Stimulated activated CD8-positive, alpha-beta memory T cell treated with anti-CD3 and anti-CD28 coated beads, Interleukin-7, amount 100 ng/mL, for 24 hours (primary cell): ENCODE measurements around the gene IQCH.

Experiments used
- DNase-seq: peaks from one replicate; pipeline ENCODE4 v3.0.0-alpha.2; 2020; ENCODE audit warnings: low read depth

Gene IQCH

GRCh38 chr15:67505675-67506572, 251.3 kb downstream of the IQCH start:
- no peak for DNase-seq

GRCh38 chr15:67506775-67507747, 252.5 kb downstream of the IQCH start:
- no peak for DNase-seq

- no peak for DNase-seq
These were observed 253.8 kb downstream of the IQCH start for GRCh38 chr15:67508407-67508806.

GRCh38 chr15:67509918-67510317, 255.3 kb downstream of the IQCH start:
- no peak for DNase-seq

GRCh38 chr15:67510597-67511190, 256.1 kb downstream of the IQCH start:
- DNase-seq = no peak

- no peak for DNase-seq
These were observed 257.0 kb downstream of the IQCH start for GRCh38 chr15:67511606-67512005.

- no peak for DNase-seq
These were observed 257.6 kb downstream of the IQCH start for GRCh38 chr15:67512140-67512539.

GRCh38 chr15:67512933-67513714, 258.5 kb downstream of the IQCH start:
- no peak for DNase-seq

- no peak for DNase-seq
These were observed 260.5 kb downstream of the IQCH start for GRCh38 chr15:67515090-67515489.

- no peak for DNase-seq
These were observed 261.0 kb downstream of the IQCH start for GRCh38 chr15:67515557-67515956.

GRCh38 chr15:67520321-67521028, 265.9 kb downstream of the IQCH start:
- no peak for DNase-seq

GRCh38 chr15:67521029-67521782, 266.6 kb downstream of the IQCH start, which contains the start of gene C15orf61:
Gene C15orf61, plus strand, starts transcription at chr15:67521131. Its CDS starts 118 bp downstream, at chr15:67521249.
- DNase-seq = peak; percentile 66

- DNase-seq = no peak
These were observed 267.4 kb downstream of the IQCH start for GRCh38 chr15:67521783-67522568.

GRCh38 chr15:67523330-67523729, 268.7 kb downstream of the IQCH start:
- no peak for DNase-seq

GRCh38 chr15:67524235-67524634, 269.6 kb downstream of the IQCH start:
- DNase-seq = no peak

- no peak for DNase-seq
These were observed 273.9 kb downstream of the IQCH start for GRCh38 chr15:67528513-67528912.

- no peak for DNase-seq
These were observed 276.9 kb downstream of the IQCH start for GRCh38 chr15:67531379-67531914.

- DNase-seq = no peak
These were observed 279.3 kb downstream of the IQCH start for GRCh38 chr15:67533873-67534272.

- no peak for DNase-seq
These were observed 279.8 kb downstream of the IQCH start for GRCh38 chr15:67534360-67534759.
